ENCODE results near the gene TMPRSS9. TPM values are rescaled to one million over a fixed set of nuclear protein-coding genes. Genes with fewer than 3 reads are reported as not detected.

TMPRSS9 gene
- total and polyA plus RNA-seq, 11 donors = 0.09 to 0.19 TPM; not detected in 9

GRCh38 chr19:2333027-2333806 is 26.8 kb upstream of the TMPRSS9 start:
- WGBS, 4 donors = 76 to 87% (median 79%) methylated on average over 26 to 27 of the region's 27 CpGs
- TF ChIP-seq, protein P1, sequence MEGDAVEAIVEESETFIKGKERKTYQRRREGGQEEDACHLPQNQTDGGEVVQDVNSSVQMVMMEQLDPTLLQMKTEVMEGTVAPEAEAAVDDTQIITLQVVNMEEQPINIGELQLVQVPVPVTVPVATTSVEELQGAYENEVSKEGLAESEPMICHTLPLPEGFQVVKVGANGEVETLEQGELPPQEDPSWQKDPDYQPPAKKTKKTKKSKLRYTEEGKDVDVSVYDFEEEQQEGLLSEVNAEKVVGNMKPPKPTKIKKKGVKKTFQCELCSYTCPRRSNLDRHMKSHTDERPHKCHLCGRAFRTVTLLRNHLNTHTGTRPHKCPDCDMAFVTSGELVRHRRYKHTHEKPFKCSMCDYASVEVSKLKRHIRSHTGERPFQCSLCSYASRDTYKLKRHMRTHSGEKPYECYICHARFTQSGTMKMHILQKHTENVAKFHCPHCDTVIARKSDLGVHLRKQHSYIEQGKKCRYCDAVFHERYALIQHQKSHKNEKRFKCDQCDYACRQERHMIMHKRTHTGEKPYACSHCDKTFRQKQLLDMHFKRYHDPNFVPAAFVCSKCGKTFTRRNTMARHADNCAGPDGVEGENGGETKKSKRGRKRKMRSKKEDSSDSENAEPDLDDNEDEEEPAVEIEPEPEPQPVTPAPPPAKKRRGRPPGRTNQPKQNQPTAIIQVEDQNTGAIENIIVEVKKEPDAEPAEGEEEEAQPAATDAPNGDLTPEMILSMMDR (IDR thresholded peaks at IDR 0.05) = no peak
- no peak for TF ChIP-seq POLR2A (IDR thresholded peaks at IDR 0.05)
- H3K4me1 ChIP-seq = peaks cover 0 to 46% (median 38%) of the 10 kb centered on the region in 12 donors
- no peak overlapping the region for H3K27ac ChIP-seq
- intact Hi-C loops (cut with DNase I) = no loop called here
- H3K9me3 ChIP-seq = no peaks in the 10 kb centered on the region
- no peak for DNase-seq
- H3K4me3 ChIP-seq = no peak overlapping the region
- H3K27me3 ChIP-seq = no peaks in the 10 kb centered on the region
- H3K36me3 ChIP-seq = peaks cover 0 to 5% (median 0%) of the 10 kb centered on the region in 9 donors
- ATAC-seq = no peak

DNA sequence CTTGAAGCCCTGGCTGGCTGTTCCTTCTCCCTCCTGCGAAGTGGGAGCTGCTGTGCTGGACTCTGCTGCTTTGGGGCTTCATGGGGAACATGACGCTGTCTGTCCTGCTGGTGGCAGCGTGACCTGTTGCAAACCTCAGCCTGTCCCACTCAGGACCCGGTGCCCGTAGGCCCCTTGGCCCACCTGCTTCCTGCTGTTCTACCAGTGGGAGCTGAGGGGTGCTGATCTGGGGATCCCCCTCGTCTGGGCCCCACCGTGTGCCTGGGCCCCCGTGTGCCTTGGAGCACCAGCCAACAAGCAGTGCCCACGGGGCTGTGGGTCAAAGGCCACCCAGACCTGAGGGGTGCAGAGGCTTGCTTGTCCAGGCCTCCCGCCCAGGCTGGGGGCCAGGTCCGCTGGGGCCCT is 26.3 kb upstream of the TMPRSS9 start:
- TF ChIP-seq POLR2A (IDR thresholded peaks at IDR 0.05) = no peak
- TF ChIP-seq, protein P1 (IDR thresholded peaks at IDR 0.05) = no peak

DNA sequence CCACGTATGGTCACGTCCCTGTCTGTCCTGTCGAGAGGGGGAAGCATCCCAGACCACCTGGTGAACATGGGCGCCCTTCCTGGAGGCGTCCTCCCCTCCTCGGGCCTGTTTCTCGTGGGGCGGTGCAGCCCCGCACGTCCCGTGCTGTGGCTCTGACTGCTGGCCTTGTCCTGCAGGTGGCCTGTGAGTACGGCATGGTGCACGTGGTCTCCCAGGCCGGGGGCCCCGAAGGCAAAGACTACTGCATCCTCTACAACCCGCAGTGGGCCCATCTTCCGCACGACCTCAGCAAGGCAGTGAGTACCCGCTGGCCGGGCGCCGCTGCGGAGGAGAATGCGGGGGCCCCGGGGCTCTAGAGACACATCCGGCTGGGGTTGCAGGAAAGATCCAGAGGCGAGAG is 25.6 kb upstream of the TMPRSS9 start:
- Histone ChIP-seq H3K36me3 (peaks cover 0 to 14% (median 0%) of the 10 kb centered on the region in 9 donors), H3K4me3 (no peak overlapping the region), H3K9me3 (no peaks in the 10 kb centered on the region), H3K4me1 (peaks cover 0 to 39% (median 33%) of the 10 kb centered on the region in 12 donors), H3K27me3 (no peaks in the 10 kb centered on the region), H3K27ac (no peak overlapping the region)
- 95 to 98% (median 96%) methylated on average over 8 to 27 of the region's 27 CpGs for WGBS, 4 donors
- no peak for TF ChIP-seq POLR2A (IDR thresholded peaks at IDR 0.05)
- TF ChIP-seq, protein P1 (IDR thresholded peaks at IDR 0.05) = no peak
- DNase-seq = no peak
- intact Hi-C loops (cut with DNase I) = no loop called here
- no peak for ATAC-seq

More for the DNA sequence above, 26.3 kb upstream of the TMPRSS9 start:
- no peak overlapping the region for H3K27ac ChIP-seq
- H3K4me3 ChIP-seq = no peak overlapping the region
- no peaks in the 10 kb centered on the region for H3K9me3 ChIP-seq
- ATAC-seq (no peak), DNase-seq (no peak)
- WGBS, 4 donors = 78 to 91% (median 83%) methylated on average over 5 to 11 of the region's 11 CpGs
- no peaks in the 10 kb centered on the region for H3K27me3 ChIP-seq
- H3K36me3 ChIP-seq = peaks cover 0 to 9% (median 0%) of the 10 kb centered on the region in 9 donors
- H3K4me1 ChIP-seq = peaks cover 0 to 45% (median 38%) of the 10 kb centered on the region in 12 donors
- intact Hi-C loops (cut with DNase I) = no loop called here

DNA sequence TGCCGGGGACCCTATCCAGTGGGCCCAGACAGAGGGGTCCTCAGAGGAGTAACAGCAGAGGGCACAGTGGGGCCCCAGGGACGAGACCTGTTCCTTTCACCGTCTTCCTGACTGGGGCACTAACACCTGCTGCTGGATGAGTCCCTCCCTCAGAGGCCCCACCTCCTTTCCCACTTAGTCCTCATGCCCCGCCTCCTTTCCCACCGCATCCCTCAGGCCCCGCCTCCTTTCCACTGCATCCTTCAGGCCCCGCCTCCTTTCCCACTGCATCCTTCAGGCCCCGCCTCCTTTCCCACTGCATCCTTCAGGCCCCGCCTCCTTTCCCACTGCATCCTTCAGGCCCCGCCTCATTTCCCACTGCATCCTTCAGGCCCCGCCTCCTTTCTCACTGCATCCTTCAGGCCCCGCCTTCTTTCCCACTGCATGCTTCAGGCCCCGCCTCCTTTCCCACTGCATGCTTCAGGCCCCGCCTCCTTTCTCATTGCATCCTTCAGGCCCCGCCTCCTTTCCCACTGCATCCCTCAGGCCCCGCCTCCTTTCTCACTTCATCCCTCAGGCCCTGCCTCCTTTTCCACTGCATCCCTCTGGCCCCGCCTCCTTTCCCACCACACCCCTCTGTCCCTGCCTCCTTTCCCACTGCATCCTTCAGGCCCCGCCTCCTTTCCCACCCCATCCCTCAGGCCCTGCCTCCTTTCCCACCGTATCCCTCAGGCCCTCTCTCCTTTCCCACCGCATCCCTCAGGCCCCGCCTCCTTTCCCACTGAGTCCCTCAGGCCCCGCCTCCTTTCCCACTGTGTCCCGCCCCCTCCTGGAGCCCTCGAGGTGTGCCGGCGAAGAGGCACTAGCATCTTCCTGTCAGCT is 24.8 kb upstream of the TMPRSS9 start:
- no peak for TF ChIP-seq POLR2A (IDR thresholded peaks at IDR 0.05)
- TF ChIP-seq, protein P1 (IDR thresholded peaks at IDR 0.05) = no peak
- ATAC-seq = no peak
- no peaks in the 10 kb centered on the region for H3K27me3 ChIP-seq

More for the DNA sequence above, 24.8 kb upstream of the TMPRSS9 start:
- 94 to 97% (median 94%) methylated on average over 26 of the region's 26 CpGs for WGBS, 4 donors
- Histone ChIP-seq H3K27ac (no peak overlapping the region), H3K4me1 (peaks cover 0 to 31% (median 26%) of the 10 kb centered on the region in 12 donors), H3K36me3 (peaks cover 0 to 22% (median 6%) of the 10 kb centered on the region in 9 donors), H3K4me3 (no peak overlapping the region), H3K9me3 (no peaks in the 10 kb centered on the region)
- intact Hi-C loops (cut with DNase I) = no loop called here
- DNase-seq = no peak

Data from heart left ventricle (tissue), 16 donors.